Caco-2 (cell line): ENCODE measurements around the gene MUC5B. TPM values are rescaled to one million over a fixed set of nuclear protein-coding genes. Genes with fewer than 3 reads are reported as not detected.

ENCODE experiments used
- BruUV-seq: library from RNA; stranded (reverse); fragments of 400-500 nt; replicated peaks from 2 replicates; lab custom pipeline; 2021; lab: Mats Ljungman, UMichigan
- CTCF ChIA-PET: fragments of 300-600 bp; sonication (Branson Sonifier 250); formaldehyde crosslinking; loops from one replicate; lab custom pipeline; 2022; ENCODE audit warnings: antibody characterized with exemption; lab: Charles Lee
- POLR2A ChIA-PET: fragments of 300-600 bp; sonication (Branson Sonifier 250); formaldehyde crosslinking; loops from one replicate; lab custom pipeline; 2022; ENCODE audit warnings: antibody characterized with exemption; lab: Charles Lee
- DNase-seq, 2 experiments: peaks; one replicate each; pipeline versions ENCODE4 v3.0.0 to v3.0.0-alpha.2; 2020 to 2022
- H3K27me3 ChIP-seq: replicated peaks from 2 replicates; pipeline ENCODE4 v1.6.0; 2011; ENCODE audit warnings: low read length; ENCODE audit not compliant: control insufficient read depth, insufficient read depth
- H3K36me3 ChIP-seq: 2 replicates; pipeline ENCODE4 v1.5.1; 2011; ENCODE audit warnings: low read length; ENCODE audit not compliant: control insufficient read depth, insufficient read depth
- H3K4me1 ChIP-seq: fragments of 250-450 bp; sonication (Bioruptor Pico); 2 replicates; pipeline ENCODE4 v1.5.1; 2020; ENCODE audit warnings: mild to moderate bottlenecking
- H3K4me3 ChIP-seq: 2 replicates; pipeline ENCODE4 v1.5.1; 2011; ENCODE audit warnings: low read depth, mild to moderate bottlenecking, control low read depth, low read length
- H3K9me3 ChIP-seq: fragments of 250-450 bp; sonication (Bioruptor Pico); 2 replicates; pipeline ENCODE4 v1.5.1; 2020; ENCODE audit warnings: mild to moderate bottlenecking, moderate library complexity
- H3K27ac Mint-ChIP-seq: one replicate; pipeline ENCODE4 v1.8.0; 2022; ENCODE audit warnings: mixed read lengths; ENCODE audit not compliant: unreplicated experiment
- H3K27me3 Mint-ChIP-seq: one replicate; pipeline ENCODE4 v1.8.0; 2022; ENCODE audit warnings: mixed read lengths; ENCODE audit not compliant: insufficient read depth, unreplicated experiment
- H3K36me3 Mint-ChIP-seq: one replicate; pipeline ENCODE4 v1.8.0; 2022; ENCODE audit warnings: mild to moderate bottlenecking, mixed read lengths; ENCODE audit not compliant: insufficient read depth, unreplicated experiment
- H3K4me1 Mint-ChIP-seq: one replicate; pipeline ENCODE4 v1.8.0; 2022; ENCODE audit warnings: low read depth, mixed read lengths; ENCODE audit not compliant: unreplicated experiment
- H3K4me3 Mint-ChIP-seq: one replicate; pipeline ENCODE4 v1.8.0; 2022; ENCODE audit warnings: mild to moderate bottlenecking, moderate library complexity, mixed read lengths; ENCODE audit not compliant: unreplicated experiment
- H3K9me3 Mint-ChIP-seq: one replicate; pipeline ENCODE4 v1.8.0; 2022; ENCODE audit warnings: mixed read lengths; ENCODE audit not compliant: unreplicated experiment
- CTCF ChIP-seq, 2 experiments: fragments of 200-600 bp in 1 of 2; IDR thresholded peaks; 1 replicate in 1 of 2; 2 replicates in 1 of 2; pipeline versions ENCODE4 v1.5.1 to v1.8.0; 2011 to 2022; ENCODE audit warnings: antibody characterized with exemption in 1 of 2, control low read depth in 1 of 2, inconsistent platforms in 1 of 2, low read depth in 1 of 2, low read length in 1 of 2, mild to moderate bottlenecking in 1 of 2, moderate library complexity in 1 of 2; ENCODE audit not compliant: insufficient read depth in 1 of 2, severe bottlenecking in 1 of 2, unreplicated experiment in 1 of 2
- intact Hi-C: fragments of 100-400 bp; cut with micrococcal nuclease; formaldehyde crosslinking; loops from one replicate; pipeline ENCODE4 v1.10.0; 2022; ENCODE audit not compliant: unreplicated experiment
- total RNA-seq: library from RNA; stranded (reverse); gene quantifications from 2 replicates; pipeline ENCODE4 v1.2.3, GENCODE V29; 2022

The MUC5B gene
- total RNA-seq, 1 experiment from 2014 or later, result not detected

GRCh38 chr11:1271002-1271401 lies 48.1 kb downstream of the MUC5B start:
- no TSS peak for BruUV-seq
- Mint-ChIP-seq H3K27me3 (no peaks in the 10 kb centered on the region), H3K4me1 (no peaks in the 10 kb centered on the region), H3K27ac (no peak overlapping the region), H3K36me3 (no peaks in the 10 kb centered on the region), H3K4me3 (no peak overlapping the region), H3K9me3 (peaks cover 10% of the 10 kb centered on the region)
- no peak for TF ChIP-seq CTCF (IDR thresholded peaks at IDR 0.05; ENCODE audit: insufficient read depth in 1 of 2, low read depth in 1 of 2, low read length in 1 of 2, severe bottlenecking in 1 of 2, unreplicated experiment in 1 of 2)
- intact Hi-C loops, result no loop called here
- CTCF ChIA-PET, result no interaction called here
- Histone ChIP-seq H3K27me3 (no peaks in the 10 kb centered on the region), H3K4me1 (no peaks in the 10 kb centered on the region), H3K36me3 (no peaks in the 10 kb centered on the region; the same call in 1 of the 2 replicates), H3K9me3 (peaks cover under 1% of the 10 kb centered on the region; the same call in 1 of the 2 replicates), H3K4me3 (no peak overlapping the region)
- no peak for DNase-seq
- POLR2A ChIA-PET, result no interaction called here

- H3K4me1 ChIP-seq, result no peaks in the 10 kb centered on the region
- Mint-ChIP-seq H3K27ac (no peak overlapping the region), H3K9me3 (peaks cover 8% of the 10 kb centered on the region), H3K27me3 (no peaks in the 10 kb centered on the region), H3K36me3 (peaks cover 3% of the 10 kb centered on the region), H3K4me1 (no peaks in the 10 kb centered on the region), H3K4me3 (no peak overlapping the region)
- ChIA-PET POLR2A (no interaction called here), CTCF (no interaction called here)
- no peaks in the 10 kb centered on the region for H3K27me3 ChIP-seq
- intact Hi-C loops, result no loop called here
- H3K4me3 ChIP-seq, result no peak overlapping the region
- no peak for DNase-seq
- H3K36me3 ChIP-seq, result no peaks in the 10 kb centered on the region; the same call in 1 of the 2 replicates
- H3K9me3 ChIP-seq, result no peaks in the 10 kb centered on the region
- TF ChIP-seq CTCF (IDR thresholded peaks at IDR 0.05; ENCODE audit: insufficient read depth in 1 of 2, low read depth in 1 of 2, low read length in 1 of 2, severe bottlenecking in 1 of 2, unreplicated experiment in 1 of 2), result no peak
- no TSS peak for BruUV-seq
These were observed 48.5 kb downstream of the MUC5B start for GRCh38 chr11:1271406-1271805.

- Histone ChIP-seq H3K4me1 (no peaks in the 10 kb centered on the region), H3K27me3 (no peaks in the 10 kb centered on the region), H3K4me3 (no peak overlapping the region), H3K36me3 (no peaks in the 10 kb centered on the region; the same call in 1 of the 2 replicates), H3K9me3 (no peaks in the 10 kb centered on the region)
- Mint-ChIP-seq H3K4me3 (no peak overlapping the region), H3K36me3 (peaks cover 7% of the 10 kb centered on the region), H3K4me1 (no peaks in the 10 kb centered on the region), H3K9me3 (peaks cover 3% of the 10 kb centered on the region), H3K27me3 (no peaks in the 10 kb centered on the region), H3K27ac (no peak overlapping the region)
- intact Hi-C loops, result no loop called here
- BruUV-seq, result no TSS peak
- TF ChIP-seq CTCF (IDR thresholded peaks at IDR 0.05; ENCODE audit: insufficient read depth in 1 of 2, low read depth in 1 of 2, low read length in 1 of 2, severe bottlenecking in 1 of 2, unreplicated experiment in 1 of 2), result no peak
- CTCF ChIA-PET, result no interaction called here
- POLR2A ChIA-PET, result no interaction called here
- DNase-seq, result no peak
These were observed 49.1 kb downstream of the MUC5B start for GRCh38 chr11:1271927-1272326.
